Fibroblast of the aortic adventitia (primary cell): ENCODE measurements around the gene ADAMTS13. TPM values are rescaled to one million over a fixed set of nuclear protein-coding genes. Genes with fewer than 3 reads are reported as not detected.

ENCODE experiments used
- DNase-seq: peaks from one replicate; pipeline ENCODE4 v3.0.0-alpha.2; 2010; ENCODE audit warnings: low read depth
- H3K4me3 ChIP-seq: 2 replicates; pipeline ENCODE4 v1.5.1; 2011; ENCODE audit warnings: low read depth, mild to moderate bottlenecking, control low read depth, low read length, moderate library complexity
- total RNA-seq: library from RNA; depleted of rRNA; stranded (reverse); fragments of >200 nt; gene quantifications from 2 replicates; pipeline ENCODE4 v1.2.3, GENCODE V29; 2012; ENCODE audit warnings: low replicate concordance
- TF ChIP-seq, protein P1 (sequence below): IDR thresholded peaks from 2 replicates; pipeline ENCODE4 v1.5.1; 2011; ENCODE audit warnings: mild to moderate bottlenecking, low read length, control low read depth, inconsistent platforms; ENCODE audit not compliant: insufficient read depth

ADAMTS13 gene
- total RNA-seq, 1 donor: 1.4 TPM

- TF ChIP-seq, protein P1, sequence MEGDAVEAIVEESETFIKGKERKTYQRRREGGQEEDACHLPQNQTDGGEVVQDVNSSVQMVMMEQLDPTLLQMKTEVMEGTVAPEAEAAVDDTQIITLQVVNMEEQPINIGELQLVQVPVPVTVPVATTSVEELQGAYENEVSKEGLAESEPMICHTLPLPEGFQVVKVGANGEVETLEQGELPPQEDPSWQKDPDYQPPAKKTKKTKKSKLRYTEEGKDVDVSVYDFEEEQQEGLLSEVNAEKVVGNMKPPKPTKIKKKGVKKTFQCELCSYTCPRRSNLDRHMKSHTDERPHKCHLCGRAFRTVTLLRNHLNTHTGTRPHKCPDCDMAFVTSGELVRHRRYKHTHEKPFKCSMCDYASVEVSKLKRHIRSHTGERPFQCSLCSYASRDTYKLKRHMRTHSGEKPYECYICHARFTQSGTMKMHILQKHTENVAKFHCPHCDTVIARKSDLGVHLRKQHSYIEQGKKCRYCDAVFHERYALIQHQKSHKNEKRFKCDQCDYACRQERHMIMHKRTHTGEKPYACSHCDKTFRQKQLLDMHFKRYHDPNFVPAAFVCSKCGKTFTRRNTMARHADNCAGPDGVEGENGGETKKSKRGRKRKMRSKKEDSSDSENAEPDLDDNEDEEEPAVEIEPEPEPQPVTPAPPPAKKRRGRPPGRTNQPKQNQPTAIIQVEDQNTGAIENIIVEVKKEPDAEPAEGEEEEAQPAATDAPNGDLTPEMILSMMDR: no peak
- DNase-seq: no peak
- H3K4me3 ChIP-seq: no peak overlapping the region
Observed at GRCh38 chr9:133470427-133470924, 48.3 kb downstream of the ADAMTS13 start.

- TF ChIP-seq, protein P1: no peak
- DNase-seq: no peak
Observed at GRCh38 chr9:133470988-133471387, 48.8 kb downstream of the ADAMTS13 start.

DNA sequence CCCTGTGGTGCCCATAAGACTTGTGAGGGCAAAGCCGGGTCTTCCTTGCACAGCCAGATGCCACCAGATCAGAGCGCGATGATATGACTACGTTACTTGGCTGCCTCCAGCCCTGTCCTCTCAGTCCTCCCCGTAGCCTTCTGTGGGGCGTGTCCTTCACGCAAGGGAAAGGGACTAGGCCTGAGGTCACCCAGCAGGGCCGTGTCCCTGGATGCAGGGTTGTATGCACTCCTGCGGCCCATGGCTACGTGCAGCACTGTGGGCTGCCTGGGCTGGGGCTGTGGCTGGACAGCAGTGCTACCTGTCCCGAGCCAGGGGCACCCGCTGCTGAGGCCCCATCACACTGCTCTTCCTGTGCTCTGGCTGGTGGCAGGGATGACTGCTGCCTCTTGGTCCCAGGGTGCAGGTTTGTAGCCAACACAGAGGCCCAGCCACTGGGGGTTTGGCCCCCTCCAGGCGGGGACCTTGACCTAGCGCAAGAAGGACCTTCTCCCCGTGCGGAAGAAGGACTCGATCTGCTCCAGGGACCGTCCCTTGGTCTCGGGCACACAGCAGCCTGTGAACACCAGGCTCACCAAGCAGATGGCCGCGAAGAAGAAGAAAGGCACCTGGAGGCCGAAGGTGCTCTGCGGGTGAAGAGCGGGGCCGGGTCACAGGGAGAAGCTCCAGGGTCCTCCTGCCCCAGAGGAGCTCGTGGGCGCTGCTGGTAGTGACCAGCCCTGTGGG lies 49.5 kb downstream of the ADAMTS13 start:
- H3K4me3 ChIP-seq: no peak overlapping the region
- TF ChIP-seq, protein P1: no peak
- DNase-seq: no peak

More at GRCh38 chr9:133470988-133471387, 48.8 kb downstream of the ADAMTS13 start:
- H3K4me3 ChIP-seq: no peak overlapping the region

- H3K4me3 ChIP-seq: no peak overlapping the region
- TF ChIP-seq, protein P1: no peak
- DNase-seq: no peak
Observed at GRCh38 chr9:133472277-133472645, 50.1 kb downstream of the ADAMTS13 start.

DNA sequence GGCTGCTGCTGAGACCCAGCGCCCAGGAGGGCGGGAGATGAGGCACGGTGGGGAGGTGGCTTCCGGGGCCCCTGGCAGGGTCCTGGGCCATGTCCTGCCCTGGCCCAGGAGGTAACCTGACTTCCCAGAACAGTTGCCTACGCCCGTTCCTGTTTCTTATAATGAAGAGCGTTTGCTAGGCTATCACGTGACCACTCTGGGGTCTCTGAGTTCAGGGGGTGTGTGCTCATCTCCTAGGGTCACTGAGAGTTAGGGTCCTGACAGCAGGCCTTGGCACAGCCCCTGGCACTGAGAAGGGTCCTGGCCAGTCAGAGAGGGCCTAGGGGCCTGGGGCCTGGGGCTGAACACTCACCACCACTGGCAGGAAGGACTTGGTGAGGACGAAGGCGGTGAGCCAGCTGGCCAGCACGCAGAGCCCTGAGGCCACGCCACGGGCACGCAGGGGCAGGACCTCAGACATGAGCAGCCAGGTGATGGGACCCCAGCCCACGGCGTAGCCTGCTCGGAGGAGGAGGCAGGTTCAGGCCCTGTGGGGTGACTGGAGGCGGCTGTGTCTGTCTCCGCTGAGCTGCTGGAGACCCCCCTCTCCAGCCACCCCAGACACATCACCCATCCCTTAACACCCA lies 50.7 kb downstream of the ADAMTS13 start:
- TF ChIP-seq, protein P1: no peak
- H3K4me3 ChIP-seq: no peak overlapping the region
- DNase-seq: no peak

GRCh38 chr9:133473743-133474142 lies 51.6 kb downstream of the ADAMTS13 start:
- no peak for DNase-seq
- TF ChIP-seq, protein P1: no peak
- H3K4me3 ChIP-seq: no peak overlapping the region
